Liver (tissue), 3 donors: Measurements from ENCODE around the gene CASTOR1.

Experiments
- ATF3 ChIP-seq: IDR thresholded peaks from 2 replicates; pipeline ENCODE4 v1.6.1; 2016; ENCODE audit warnings: antibody characterized with exemption
- CTCF ChIP-seq: fragments of 150-350 bp; IDR thresholded peaks from 2 replicates; pipeline ENCODE4 v1.5.1; 2017; ENCODE audit warnings: improper control_type of control experiment, low read depth, low read length; ENCODE audit not compliant: missing input control
- EGR1 ChIP-seq, 2 donors: IDR thresholded peaks; 2 replicates each; pipeline ENCODE4 v1.6.1; 2016 to 2018; ENCODE audit warnings: antibody characterized with exemption in 2 of 2, low read depth in 2 of 2
- GABPA ChIP-seq, 2 donors: IDR thresholded peaks in 1 of 2; conservative IDR thresholded peaks in 1 of 2; 2 replicates each; pipeline ENCODE4 v1.6.1; 2016; ENCODE audit warnings: antibody characterized with exemption in 2 of 2, mild to moderate bottlenecking in 1 of 2, moderate library complexity in 1 of 2
- HNF4A ChIP-seq, 2 donors: conservative IDR thresholded peaks; 2 replicates each; pipeline ENCODE4 v1.6.1; 2016; ENCODE audit warnings: antibody characterized with exemption in 2 of 2, mild to moderate bottlenecking in 2 of 2
- JUND ChIP-seq, 2 donors: IDR thresholded peaks; 2 replicates each; pipeline ENCODE4 v1.6.1; 2016; ENCODE audit warnings: antibody characterized with exemption in 2 of 2
- NR2F2 ChIP-seq: IDR thresholded peaks from 2 replicates; pipeline ENCODE4 v1.6.1; 2016; ENCODE audit warnings: antibody characterized with exemption
- RAD21 ChIP-seq, 2 donors: IDR thresholded peaks; 2 replicates each; pipeline ENCODE4 v1.6.1; 2016; ENCODE audit warnings: antibody characterized with exemption in 2 of 2, mild to moderate bottlenecking in 2 of 2
- REST ChIP-seq: IDR thresholded peaks from 2 replicates; pipeline ENCODE4 v1.6.1; 2016; ENCODE audit warnings: antibody characterized with exemption, mild to moderate bottlenecking
- SP1 ChIP-seq: IDR thresholded peaks from 2 replicates; pipeline ENCODE4 v1.6.1; 2018; ENCODE audit warnings: antibody characterized with exemption, mild to moderate bottlenecking
- TAF1 ChIP-seq: conservative IDR thresholded peaks from 2 replicates; pipeline ENCODE4 v1.6.1; 2016; ENCODE audit warnings: antibody characterized with exemption, mild to moderate bottlenecking
- YY1 ChIP-seq: IDR thresholded peaks from 2 replicates; pipeline ENCODE4 v1.6.1; 2016; ENCODE audit warnings: antibody characterized with exemption, mild to moderate bottlenecking
- ZBTB33 ChIP-seq: IDR thresholded peaks from 2 replicates; pipeline ENCODE4 v1.6.1; 2016; ENCODE audit warnings: antibody characterized with exemption
- donor health status: healthy.
- donor health status: healthy.

GRCh38 chr22:30262112-30262511 is 27.2 kb downstream of the CASTOR1 start:
- TF ChIP-seq CTCF: no peak
- no peak for TF ChIP-seq ZBTB33
- TF ChIP-seq SP1: no peak
- no peak for TF ChIP-seq TAF1
- TF ChIP-seq RAD21 (IDR thresholded peaks at IDR 0.05): no peak
- TF ChIP-seq NR2F2: no peak
- TF ChIP-seq JUND (IDR thresholded peaks at IDR 0.05): no peak
- TF ChIP-seq REST: no peak
- TF ChIP-seq ATF3: no peak
- TF ChIP-seq YY1: no peak
- TF ChIP-seq HNF4A (conservative IDR thresholded peaks at IDR 0.05): no peak
- TF ChIP-seq GABPA (IDR thresholded peaks at IDR 0.05 in 1 of 2, conservative IDR thresholded peaks at IDR 0.05 in 1 of 2): no peak
- no peak for TF ChIP-seq EGR1 (IDR thresholded peaks at IDR 0.05; ENCODE audit: low read depth in 2 of 2)
